HG03460 (cell line): ENCODE measurements around the gene POP4.

Source experiments
- ATAC-seq: cut with Tn5 transposase; IDR thresholded peaks from one replicate; pipeline ENCODE4 v1.9.1; 2021; ENCODE audit not compliant: unreplicated experiment

Gene POP4

DNA sequence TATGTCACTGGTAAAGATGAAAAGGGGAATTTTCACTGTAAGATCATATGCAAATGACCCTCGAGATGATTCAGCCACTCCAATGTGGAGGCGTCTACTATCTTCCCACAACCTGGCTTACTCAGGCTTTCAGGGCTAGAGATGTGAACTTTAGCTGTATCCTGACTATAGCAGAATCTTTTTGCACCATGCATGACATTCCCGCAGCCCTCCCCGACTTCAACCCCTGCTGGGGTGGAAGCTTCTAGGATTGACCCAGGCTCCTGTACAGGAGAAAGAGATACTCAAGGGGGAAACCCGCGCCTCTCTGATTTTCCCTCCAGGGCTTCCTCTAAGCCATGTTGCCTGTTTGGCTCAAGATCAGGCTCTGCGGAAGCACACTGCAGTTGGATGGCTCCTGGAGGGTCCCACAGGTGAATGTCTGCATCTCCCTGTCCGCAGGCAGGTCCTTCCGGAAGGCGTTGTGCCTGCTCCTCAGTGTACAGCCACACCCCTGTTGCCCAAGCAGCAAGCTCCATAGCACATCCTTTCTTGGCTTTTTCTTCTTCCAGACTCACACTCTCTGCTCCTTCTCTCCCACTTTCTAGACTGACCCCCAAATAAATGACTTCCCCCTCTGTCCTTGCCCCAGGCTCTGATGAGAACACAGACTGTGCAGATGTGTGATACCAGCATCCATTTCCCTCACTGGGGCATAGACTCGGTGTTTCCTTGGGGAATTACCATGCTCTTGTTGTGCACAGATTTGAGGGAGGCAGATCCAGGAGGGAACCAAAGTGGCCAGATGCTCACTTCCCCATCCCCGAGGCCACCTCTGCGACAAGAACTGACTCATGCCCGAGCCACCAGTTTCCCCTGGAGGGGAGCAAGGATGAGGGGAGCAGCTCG lies 29.1 kb upstream of the POP4 start:
- ATAC-seq = peak; percentile 61

- no peak for ATAC-seq
These were observed 28.5 kb upstream of the POP4 start for GRCh38 chr19:29577649-29577963.

DNA sequence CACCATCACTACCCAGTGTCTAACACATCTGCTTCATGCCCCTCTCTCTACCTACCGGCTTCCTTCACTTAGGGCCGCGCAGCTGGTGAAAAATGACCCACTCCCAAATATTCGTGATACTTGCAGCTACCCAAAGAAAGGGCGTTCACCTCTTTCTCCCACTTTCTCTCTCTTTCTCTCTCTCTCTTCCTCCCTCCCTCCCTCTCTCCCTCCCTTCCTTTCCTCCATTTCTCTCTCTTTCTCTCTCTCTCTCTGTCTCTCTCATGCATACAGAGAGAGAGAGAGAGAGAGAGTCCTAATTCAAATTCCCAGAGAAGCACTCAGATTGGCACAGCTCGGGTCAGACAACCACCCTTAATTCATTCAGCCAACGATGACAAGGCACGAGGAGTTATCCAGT lies 27.7 kb upstream of the POP4 start:
- ATAC-seq = no peak

- no peak for ATAC-seq
These were observed 26.7 kb upstream of the POP4 start for GRCh38 chr19:29579308-29579910.

GRCh38 chr19:29581398-29581797 lies 24.7 kb upstream of the POP4 start:
- no peak for ATAC-seq

DNA sequence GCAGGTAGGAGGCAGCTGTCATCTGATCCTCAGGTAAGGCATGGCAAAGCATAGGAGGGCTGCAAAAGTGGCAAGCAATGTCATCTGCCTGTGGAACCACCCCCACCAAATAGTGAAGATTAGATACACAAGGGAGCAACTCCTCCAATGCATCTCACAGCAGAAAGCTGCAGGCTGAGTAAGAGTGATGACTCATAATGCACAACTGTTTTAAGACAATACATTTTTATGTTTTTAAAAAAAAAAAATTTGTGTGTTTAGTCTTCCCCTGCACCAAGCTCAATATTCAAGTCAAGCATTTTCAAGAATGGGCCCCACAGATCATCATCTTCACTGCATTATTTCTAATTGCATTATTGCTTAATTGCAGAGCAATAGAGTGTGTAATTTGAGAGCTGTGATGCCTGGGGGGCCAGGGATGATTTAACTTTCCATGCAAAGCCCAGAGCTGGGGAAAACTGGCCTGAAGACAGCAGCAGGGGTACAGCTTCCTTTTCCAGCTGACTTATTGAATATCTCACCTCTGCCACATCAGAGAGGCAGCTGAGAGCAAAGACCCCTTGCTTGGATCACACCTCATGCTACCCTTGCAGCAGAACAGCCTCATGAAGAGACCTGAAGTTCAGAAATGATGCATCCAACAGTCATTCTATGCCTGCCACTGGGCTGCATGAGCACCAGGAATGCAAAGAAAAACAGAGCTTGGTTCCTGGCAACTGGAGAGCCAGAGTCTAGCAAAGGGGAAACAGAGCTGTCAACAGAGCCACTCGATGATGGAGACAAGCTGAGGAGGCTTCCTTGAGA lies 22.7 kb upstream of the POP4 start:
- no peak for ATAC-seq

DNA sequence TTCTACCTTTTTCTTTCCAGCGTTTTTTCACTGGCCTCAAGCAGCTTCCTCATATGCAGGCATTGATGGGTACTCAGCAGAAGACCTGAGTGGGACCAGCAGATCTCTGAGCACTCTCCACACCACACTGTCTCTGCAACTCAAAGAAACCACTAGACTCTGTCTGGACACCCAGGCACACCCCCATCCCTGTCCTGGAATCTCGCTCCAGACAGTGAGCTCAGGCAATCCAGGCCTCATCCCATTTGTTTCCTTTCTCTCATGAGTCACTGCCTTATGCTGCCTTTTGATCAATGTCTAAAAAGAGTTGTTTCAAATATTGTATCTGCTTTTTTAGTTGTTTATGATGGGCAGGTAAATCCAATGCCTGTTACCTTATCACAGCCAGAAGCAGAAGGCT lies 19.7 kb upstream of the POP4 start:
- no peak for ATAC-seq

GRCh38 chr19:29587059-29587458 lies 19.0 kb upstream of the POP4 start:
- ATAC-seq = no peak

DNA sequence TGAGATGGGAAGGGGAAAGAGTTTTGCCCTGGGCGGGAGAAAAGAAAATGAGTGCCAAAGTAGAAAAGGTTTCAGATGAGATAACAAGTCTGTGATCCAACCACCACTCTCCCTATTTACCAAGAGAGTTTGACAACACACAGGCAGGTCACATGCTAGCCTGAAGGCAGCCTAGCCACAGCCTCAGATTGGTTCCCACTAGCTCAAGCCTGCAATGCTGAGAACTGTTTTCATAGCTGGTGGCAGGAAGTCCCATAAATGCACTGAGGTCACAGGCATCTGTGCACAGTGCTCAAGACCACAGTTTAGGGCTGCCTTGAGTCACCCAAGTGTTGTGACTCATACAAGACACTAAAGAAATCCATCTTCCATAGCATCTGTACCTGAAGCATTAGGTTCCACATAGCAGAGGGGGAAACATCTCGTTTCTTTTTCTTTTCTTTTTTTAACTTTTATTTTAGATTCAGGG lies 18.5 kb upstream of the POP4 start:
- ATAC-seq = peak; percentile 89

DNA sequence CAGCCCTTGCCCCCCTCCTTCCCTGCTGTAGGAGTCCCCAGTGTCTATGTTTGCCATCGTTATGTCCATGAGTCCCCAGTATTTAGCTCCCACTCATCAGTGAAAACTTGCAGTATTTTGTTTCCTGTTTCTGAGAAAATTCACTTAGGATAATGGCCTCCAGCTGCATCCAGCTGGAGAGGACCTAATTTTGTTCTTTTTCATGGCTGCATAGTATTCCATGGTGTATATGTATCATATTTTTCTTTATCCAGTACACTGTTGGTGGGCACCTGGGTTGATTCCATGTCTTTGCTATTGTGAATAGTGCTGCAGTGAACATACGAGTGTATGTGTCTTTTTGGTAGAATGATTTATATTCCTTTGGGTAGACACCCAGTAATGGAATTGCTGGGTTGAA lies 18.0 kb upstream of the POP4 start:
- ATAC-seq = no peak

- no peak for ATAC-seq
These were observed 15.8 kb upstream of the POP4 start for GRCh38 chr19:29590278-29590677.

GRCh38 chr19:29591670-29592069 lies 14.4 kb upstream of the POP4 start:
- no peak for ATAC-seq

DNA sequence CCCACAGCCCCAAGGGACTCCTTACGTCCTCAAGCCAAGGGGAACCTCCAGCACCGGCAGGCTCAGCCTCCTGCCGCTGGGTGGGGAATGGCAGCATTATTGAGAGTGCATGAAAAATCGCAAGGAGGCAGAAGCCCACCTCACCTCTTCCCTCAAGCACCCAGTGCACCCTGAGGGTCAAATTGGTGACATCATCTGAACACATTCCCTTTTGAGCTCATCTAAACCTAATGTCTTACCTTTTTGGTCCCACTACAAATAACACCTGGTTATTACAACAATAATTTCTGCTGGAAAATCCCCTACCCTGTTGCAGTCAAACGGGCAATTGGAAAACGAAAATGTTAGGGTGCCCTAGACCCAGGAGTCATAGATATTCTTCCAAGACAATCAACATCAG lies 12.2 kb upstream of the POP4 start:
- ATAC-seq = no peak

GRCh38 chr19:29596080-29596727 lies 9.9 kb upstream of the POP4 start:
- no peak for ATAC-seq

DNA sequence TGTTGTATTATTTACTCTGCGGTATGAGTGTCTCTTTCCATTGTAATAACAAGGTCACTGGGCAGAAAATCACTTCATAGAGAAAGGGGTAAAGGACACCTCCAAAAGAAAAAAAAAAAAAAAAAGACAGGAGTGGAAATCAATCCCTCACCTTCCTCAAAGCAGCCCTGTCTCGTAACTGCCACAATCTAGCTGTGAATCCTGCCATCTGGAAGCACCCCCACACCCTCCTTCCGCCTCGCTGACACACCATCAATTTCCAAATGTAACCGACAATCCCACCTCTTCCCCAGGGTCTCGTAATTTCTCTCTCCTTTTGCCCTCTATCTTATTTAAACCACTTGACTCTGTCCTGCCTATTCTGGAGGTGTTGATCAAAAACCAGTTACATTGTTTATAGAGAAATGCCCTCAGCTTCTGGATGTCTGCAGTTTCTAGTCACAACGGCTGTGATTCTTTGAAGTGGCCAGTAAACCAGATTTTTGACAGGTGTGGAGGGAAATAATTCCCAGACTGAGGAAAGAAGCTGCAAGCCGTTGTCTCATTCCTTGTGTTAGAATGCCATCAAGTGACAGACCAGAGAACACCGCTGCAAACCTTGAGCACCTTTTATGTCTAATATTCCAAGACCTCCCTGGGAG lies 9.1 kb upstream of the POP4 start:
- no peak for ATAC-seq

DNA sequence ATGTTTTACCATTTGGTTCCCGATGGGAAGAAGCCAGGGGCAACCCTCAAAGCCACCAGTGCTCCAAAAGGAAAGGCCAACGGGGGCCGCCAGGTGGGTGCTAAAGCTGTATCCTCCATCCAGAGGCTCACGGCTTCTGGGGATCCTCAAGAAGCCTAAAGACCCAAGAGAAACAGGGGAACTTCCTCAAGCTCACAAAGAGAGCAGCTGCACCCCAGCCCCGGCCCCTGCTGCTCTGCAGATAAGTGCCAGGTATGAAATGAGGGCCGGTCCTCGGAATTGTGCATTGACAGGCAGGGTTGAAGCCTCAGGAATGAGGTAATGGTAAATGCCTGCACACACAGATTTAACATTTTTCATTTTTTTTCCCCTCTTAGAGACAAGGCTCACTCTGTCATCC lies 8.0 kb upstream of the POP4 start:
- ATAC-seq = no peak

- ATAC-seq = no peak
These were observed 7.6 kb upstream of the POP4 start for GRCh38 chr19:29598496-29598895.

DNA sequence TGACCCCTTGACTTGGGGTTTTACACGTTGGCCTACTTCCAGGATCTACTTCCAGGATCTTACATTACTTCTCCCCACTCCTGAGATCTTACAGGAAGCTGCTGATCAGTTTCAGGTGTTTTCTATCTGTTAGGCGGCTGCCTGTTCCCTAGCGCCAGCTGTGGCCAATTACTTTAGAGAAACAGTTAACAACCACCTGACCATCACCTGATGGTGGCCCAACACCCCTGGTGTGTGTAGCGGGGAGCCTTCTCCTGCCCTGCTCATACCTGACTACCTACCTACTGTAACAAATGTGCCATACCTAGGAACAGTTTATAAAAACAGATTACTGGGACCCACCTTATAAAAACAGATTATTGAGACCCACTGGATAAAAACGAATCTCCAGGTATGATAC lies 2.8 kb upstream of the POP4 start:
- ATAC-seq = no peak

DNA sequence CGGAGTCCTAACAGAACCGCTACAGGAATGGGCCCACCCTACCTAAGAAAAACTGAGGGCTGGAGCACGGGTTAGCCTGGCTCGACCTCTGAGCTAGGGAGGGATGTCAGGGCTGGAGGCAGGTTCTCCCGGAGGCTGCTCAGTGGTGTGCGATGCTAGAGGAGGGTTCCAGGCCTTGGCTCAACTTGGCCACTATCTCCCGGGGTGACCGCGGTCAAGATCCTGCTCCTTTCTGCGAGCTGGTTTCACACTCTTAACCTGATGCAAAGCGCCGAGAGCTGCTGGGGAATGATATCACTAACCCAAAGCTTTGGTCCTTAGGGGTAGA lies 301 bp downstream of the POP4 start:
- ATAC-seq = no peak

- no peak for ATAC-seq
These were observed 3.6 kb downstream of the POP4 start for GRCh38 chr19:29609636-29610035.

DNA sequence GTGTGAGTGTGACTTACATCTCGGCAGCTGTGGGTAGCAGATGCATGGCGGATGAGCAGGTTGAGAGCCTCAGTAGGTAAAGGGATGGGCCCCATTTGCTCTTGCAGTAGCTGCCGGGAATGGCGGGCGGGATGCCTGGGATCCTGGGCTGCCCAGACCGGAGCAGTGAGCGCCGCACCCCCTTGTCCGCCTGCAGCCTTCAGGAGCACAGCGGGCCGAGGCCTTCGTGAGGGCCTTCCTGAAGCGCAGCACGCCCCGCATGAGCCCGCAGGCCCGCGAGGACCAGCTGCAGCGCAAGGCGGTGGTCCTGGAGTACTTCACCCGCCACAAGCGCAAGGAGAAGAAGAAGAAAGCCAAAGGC lies 4.1 kb downstream of the POP4 start:
- ATAC-seq = no peak
